AG10803 (cell line): Measurements from ENCODE around the gene LRRC51.

Source experiments
- DNase-seq: peaks from one replicate; pipeline ENCODE4 v3.0.0; 2010; ENCODE audit warnings: low read depth
- H3K4me3 ChIP-seq: 2 replicates; pipeline ENCODE4 v1.5.1; 2011; ENCODE audit warnings: mild to moderate bottlenecking, low read length, control low read depth
- TF ChIP-seq, protein P1 (sequence below): conservative IDR thresholded peaks from 2 replicates; pipeline ENCODE4 v1.5.1; 2011; ENCODE audit warnings: mild to moderate bottlenecking, low read length, control low read depth, inconsistent platforms

Gene LRRC51

DNA sequence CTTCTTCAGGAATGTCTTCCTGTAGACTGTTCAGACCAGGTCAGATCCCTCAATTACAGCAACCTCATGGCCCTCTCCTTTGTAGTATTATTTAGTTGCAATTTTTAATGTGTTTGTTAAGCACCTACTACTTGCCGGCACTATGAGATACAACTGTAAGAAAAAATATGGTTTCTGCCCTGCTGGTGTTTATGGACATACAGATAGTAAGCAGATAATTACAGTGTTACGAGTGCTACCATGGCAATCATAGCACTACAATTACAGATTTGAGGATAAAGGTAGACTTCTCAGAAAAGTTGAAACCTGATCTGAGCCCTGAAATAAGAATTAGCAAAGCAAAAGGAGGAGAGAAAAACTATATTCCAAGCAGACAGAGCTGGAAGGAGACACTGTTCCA is 2.8 kb downstream of the LRRC51 start:
- no peak overlapping the region for H3K4me3 ChIP-seq
- no peak for DNase-seq
- TF ChIP-seq, protein P1, sequence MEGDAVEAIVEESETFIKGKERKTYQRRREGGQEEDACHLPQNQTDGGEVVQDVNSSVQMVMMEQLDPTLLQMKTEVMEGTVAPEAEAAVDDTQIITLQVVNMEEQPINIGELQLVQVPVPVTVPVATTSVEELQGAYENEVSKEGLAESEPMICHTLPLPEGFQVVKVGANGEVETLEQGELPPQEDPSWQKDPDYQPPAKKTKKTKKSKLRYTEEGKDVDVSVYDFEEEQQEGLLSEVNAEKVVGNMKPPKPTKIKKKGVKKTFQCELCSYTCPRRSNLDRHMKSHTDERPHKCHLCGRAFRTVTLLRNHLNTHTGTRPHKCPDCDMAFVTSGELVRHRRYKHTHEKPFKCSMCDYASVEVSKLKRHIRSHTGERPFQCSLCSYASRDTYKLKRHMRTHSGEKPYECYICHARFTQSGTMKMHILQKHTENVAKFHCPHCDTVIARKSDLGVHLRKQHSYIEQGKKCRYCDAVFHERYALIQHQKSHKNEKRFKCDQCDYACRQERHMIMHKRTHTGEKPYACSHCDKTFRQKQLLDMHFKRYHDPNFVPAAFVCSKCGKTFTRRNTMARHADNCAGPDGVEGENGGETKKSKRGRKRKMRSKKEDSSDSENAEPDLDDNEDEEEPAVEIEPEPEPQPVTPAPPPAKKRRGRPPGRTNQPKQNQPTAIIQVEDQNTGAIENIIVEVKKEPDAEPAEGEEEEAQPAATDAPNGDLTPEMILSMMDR = no peak

DNA sequence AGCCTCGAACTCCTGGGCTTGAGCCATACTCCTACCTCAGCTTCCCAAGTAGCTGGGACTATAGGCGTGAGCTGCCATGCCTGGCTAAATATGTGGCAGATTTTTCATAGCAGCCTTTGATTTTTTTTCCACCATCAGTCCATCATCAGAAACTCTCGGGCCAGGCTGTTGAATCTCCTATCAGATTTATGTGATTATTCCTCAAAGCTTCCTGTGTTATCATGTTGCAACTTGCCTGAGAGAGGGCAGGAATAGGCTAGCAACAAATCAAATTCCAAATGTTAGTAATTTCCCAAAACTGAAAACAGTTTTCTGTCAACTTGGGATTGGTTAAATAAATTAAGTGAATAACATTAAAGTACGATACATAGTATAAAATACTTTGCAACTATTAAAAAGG is 3.4 kb downstream of the LRRC51 start:
- no peak for DNase-seq
- TF ChIP-seq, protein P1 = no peak
- no peak overlapping the region for H3K4me3 ChIP-seq

DNA sequence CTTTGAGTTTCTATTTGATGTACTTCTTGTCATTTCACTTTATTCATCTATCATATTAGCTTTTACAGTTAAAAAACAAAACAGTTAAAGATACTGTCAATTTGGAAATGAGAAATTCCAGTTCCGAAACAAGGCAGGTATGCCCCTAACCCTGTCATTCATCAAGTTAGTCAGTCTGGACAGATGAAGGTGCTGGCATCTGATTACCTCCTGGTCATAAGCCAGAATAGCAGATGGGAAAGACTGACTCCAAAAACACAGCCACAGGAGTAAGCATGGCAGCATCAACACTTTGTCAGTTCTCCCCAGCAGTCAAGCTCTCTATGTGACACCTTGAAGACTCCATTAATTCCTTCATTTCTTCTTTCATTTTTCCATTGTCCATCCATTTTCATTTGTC is 4.3 kb downstream of the LRRC51 start:
- H3K4me3 ChIP-seq = no peak overlapping the region
- no peak for DNase-seq
- TF ChIP-seq, protein P1 = no peak

DNA sequence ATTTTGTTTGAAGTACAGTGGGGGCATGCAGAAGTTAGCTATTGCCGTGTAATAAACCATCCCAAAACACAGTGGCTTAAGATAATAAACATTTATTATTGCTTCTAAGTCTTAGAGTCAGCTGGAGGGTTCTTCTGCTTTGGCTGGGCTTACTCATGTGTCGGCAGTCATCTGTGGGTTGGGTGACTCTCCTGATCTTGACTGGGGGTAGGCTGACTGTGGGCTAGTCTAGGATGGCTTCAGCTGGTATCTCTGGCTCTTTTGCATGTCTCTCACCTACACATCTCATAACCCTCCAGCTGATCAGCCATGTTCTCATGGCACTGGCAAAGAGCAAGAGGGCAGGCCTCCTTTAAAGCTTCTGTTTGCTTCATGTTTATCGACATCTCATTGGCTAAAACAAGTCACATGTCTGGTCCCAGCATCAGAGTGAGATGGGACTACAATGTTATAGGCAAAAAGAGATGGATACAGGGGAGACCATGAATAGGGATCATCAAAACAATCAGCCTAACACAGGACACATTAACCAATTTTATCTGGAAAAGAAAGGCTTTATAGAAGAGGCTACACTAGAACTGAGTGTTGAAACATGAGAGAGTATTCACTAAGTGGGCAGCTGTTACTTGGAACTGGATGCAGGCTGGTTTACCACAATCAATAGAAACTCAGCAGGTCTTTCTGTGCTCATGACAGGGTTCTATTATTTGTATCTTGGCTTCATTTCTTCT is 5.1 kb downstream of the LRRC51 start:
- H3K4me3 ChIP-seq = no peak overlapping the region
- DNase-seq = no peak
- TF ChIP-seq, protein P1 = no peak

DNA sequence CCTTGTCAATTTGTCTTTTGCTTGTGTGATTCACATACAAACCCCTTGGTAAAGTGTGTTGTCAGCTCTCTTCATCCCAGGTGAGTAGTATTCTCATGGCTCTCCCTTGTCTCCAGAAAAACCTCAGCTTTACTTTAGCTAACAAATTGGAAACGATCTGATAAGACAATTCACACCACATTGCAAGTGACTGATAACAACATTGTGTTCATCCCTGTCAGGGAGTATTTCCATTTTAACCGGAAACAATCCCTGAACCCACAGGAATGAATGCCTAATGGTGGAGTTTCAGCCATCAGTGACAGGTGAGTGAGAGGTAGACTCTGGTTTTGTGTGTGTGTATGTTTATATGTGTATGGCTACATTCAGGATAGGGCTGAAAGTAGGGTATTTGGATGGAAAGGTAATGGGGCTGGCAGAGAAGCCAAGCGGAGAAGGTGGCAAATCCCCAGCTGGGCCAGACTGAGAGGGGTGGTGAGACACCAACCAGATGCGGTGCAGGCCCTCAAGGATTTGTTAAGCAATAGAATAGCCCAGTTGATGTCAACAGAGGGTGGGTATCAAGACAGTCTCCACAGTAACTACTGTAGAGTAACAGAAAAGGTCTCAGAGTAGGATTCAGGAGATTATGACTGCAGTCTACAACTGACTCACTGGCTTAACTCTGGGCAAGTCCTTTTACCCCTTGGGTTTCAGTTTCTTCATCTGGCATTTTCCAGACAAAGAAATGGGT is 7.6 kb downstream of the LRRC51 start:
- peak; percentile 23 for DNase-seq
- TF ChIP-seq, protein P1 = no peak
- H3K4me3 ChIP-seq = no peak overlapping the region

DNA sequence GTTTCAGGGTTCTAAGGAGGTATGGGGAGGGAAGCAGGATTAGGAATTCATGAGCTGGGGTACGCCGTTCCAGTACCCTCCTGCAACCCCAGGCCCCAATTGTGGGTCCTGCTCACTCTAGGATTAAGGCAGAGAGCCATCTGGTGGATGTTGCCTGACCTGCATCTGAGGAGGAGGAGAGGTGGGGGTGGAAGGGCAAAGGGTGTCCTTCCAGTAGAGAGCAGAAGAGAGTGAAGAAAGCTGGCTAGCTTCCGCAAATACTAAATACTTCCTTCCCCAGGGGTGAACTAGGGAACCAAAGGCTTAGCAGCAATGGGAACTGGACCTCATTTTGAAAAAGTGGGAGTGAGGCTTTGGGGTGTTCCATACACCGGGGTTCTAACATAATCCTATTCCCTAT is 10.6 kb downstream of the LRRC51 start:
- H3K4me3 ChIP-seq = no peak overlapping the region
- peak; percentile 66 for DNase-seq
- TF ChIP-seq, protein P1 = peak; percentile 92

DNA sequence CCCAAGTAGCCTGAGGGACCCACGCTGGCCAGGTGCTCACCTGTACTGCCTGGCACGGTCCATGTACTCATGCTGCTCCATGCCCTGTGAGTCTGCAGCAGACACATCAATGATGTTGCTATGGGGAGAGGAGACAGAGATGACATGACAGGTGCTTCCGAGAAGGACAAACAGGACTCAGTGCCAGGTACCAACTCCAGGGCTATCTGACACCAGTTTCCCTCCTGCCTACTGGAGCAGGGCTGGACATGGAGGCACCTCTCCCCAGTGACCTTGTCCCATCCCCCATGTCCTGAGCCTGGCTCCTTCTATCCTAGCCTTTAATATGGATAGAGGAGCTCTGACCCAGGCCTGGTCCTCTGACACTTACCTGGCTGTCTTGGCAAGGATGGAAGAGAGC is 18.1 kb downstream of the LRRC51 start:
- no peak for DNase-seq
- no peak overlapping the region for H3K4me3 ChIP-seq
- TF ChIP-seq, protein P1 = no peak
